GM12865 (cell line): ENCODE data around the gene NHS.

Experiments
- DNase-seq: peaks from one replicate; pipeline ENCODE4 v3.0.0; 2010; ENCODE audit warnings: low read depth
- H3K4me3 ChIP-seq: 2 replicates; pipeline ENCODE4 v1.5.1; 2011; ENCODE audit warnings: mild to moderate bottlenecking, low read depth, low read length, control low read depth
- TF ChIP-seq, protein P1 (sequence below): IDR thresholded peaks from 2 replicates; pipeline ENCODE4 v1.5.1; 2011; ENCODE audit warnings: low read length, control low read depth, low read depth, inconsistent platforms; ENCODE audit not compliant: insufficient read depth; ENCODE audit errors: missing control alignments

NHS gene

GRCh38 chrX:17736478-17736855 lies 361.5 kb downstream of the NHS start:
- DNase-seq, result no peak
- TF ChIP-seq, protein P1, sequence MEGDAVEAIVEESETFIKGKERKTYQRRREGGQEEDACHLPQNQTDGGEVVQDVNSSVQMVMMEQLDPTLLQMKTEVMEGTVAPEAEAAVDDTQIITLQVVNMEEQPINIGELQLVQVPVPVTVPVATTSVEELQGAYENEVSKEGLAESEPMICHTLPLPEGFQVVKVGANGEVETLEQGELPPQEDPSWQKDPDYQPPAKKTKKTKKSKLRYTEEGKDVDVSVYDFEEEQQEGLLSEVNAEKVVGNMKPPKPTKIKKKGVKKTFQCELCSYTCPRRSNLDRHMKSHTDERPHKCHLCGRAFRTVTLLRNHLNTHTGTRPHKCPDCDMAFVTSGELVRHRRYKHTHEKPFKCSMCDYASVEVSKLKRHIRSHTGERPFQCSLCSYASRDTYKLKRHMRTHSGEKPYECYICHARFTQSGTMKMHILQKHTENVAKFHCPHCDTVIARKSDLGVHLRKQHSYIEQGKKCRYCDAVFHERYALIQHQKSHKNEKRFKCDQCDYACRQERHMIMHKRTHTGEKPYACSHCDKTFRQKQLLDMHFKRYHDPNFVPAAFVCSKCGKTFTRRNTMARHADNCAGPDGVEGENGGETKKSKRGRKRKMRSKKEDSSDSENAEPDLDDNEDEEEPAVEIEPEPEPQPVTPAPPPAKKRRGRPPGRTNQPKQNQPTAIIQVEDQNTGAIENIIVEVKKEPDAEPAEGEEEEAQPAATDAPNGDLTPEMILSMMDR, result no peak
- no peak overlapping the region for H3K4me3 ChIP-seq

DNA sequence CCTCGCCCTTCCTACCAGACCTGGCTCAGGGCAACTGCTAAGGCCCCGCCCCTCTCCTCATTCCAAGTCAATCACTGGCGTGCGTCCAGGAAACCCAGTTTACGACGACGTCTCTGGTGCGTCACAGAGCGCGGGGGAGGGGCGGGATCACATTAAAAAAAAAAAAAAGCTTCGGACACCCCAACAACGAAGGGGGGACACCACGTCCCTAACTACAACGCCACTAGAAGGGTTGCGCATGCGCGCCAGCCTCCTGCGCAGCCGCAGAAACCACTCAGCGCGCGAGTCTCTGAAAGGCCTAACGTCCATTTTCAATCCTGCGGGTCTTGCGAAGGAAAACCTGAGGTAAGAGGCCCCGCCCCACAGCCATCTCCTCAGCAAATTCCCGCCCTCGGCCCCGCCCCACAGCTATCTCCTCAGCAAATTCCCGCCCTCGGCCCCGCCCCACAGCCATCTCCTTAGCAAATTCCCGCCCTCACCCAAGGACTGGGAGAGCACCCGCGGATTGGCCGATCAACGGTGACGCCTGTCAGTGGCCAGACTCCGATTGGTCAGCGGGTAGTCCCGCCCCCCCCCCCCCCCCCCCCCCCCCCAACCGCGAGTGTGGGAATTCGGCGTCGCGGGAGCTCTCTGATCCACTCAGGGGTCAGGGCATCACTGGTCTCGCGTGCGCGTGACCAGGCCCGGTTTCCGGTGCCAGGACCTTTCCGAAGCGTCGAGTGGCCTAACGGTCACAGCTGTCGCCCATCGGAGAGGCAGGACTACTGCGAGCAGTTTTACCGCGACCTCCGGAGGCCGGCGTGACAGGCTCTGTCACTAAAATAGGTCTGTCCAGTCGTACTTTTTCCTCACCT lies 362.1 kb downstream of the NHS start, which contains the start of gene SCML1:
Gene SCML1 (plus strand): TSS at position 638 of the 854 bp plus-strand sequence. CDS start 6,694 bp downstream, outside the sequence.
- DNase-seq, result peak; percentile 2
- no peak within 1 kb of the TSS for H3K4me3 ChIP-seq
- TF ChIP-seq, protein P1, result no peak

GRCh38 chrX:17737710-17737985 lies 362.6 kb downstream of the NHS start:
- TF ChIP-seq, protein P1, result no peak
- no peak for DNase-seq

GRCh38 chrX:17737986-17738713 lies 363.1 kb downstream of the NHS start:
- DNase-seq, result peak; percentile 1
- TF ChIP-seq, protein P1, result no peak

More at GRCh38 chrX:17737710-17737985, 362.6 kb downstream of the NHS start:
- no peak overlapping the region for H3K4me3 ChIP-seq

DNA sequence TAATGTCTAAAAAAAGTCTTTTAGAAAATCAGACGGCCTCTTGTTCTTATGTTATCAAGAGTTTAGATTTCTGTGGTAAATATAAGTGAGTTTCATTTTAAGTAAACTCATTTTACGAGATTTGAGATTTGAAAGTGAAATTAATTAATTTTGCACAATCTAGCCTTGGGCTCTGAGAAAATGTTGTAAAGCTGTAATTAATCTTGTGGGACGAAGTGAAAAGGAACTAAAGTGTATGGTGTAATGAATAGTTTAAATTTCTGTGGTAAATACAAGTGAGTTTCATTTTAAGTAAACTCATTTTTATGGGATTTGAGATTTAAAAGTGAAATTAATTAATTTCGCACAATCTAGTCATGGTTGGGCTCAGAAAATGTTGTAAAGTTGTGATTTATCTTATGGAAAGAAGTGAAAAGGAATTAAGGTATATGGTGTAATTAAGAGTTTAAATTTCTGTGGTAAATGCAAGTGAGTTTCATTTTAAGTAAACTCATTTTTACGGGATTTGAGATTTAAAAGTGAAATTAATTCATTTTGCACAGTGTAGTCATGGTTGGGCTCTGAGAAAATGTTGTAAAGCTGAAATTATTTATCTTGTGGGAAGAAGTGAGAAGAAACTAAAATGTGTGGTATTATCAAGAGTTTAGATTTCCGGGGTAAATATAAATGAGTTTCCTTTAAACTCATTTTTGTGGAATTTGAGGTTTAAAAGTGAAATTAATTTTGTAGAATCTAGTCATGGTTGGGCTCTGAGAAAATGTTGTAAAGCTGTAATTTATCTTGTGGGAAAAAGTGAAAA lies 363.9 kb downstream of the NHS start:
- peak; percentile 14 for DNase-seq
- TF ChIP-seq, protein P1, result no peak
- H3K4me3 ChIP-seq, result no peak overlapping the region

More at GRCh38 chrX:17737986-17738713, 363.1 kb downstream of the NHS start:
- H3K4me3 ChIP-seq, result no peak overlapping the region
